Activated CD4-positive, alpha-beta T cell treated with anti-CD3 and anti-CD28 coated beads for 36 hours (primary cell): ENCODE measurements around the gene TNFRSF6B. TPM values are rescaled to one million over a fixed set of nuclear protein-coding genes. Genes with fewer than 3 reads are reported as not detected.

Experiments used
- ATAC-seq: fragments of 200-7000 bp; cut with Tn5 transposase; one replicate; pipeline ENCODE4 v1.10.0; 2021; ENCODE audit warnings: mild to moderate bottlenecking, moderate library complexity
- CTCF ChIA-PET: fragments of 350-600 bp; sonication (Branson Sonifier 250); formaldehyde crosslinking; loops from one replicate; lab custom pipeline; 2021; ENCODE audit warnings: antibody characterized with exemption; lab: Charles Lee
- POLR2A ChIA-PET: fragments of 350-600 bp; sonication (Branson Sonifier 250); formaldehyde crosslinking; loops from one replicate; lab custom pipeline; 2021; ENCODE audit warnings: antibody characterized with exemption, inconsistent platforms; lab: Charles Lee
- DNase-seq: peaks from one replicate; pipeline ENCODE4 v3.0.0-alpha.2; 2020
- H3K27ac Mint-ChIP-seq: one replicate; pipeline ENCODE4 v1.8.0; 2021; ENCODE audit warnings: mixed read lengths
- H3K27me3 Mint-ChIP-seq: one replicate; pipeline ENCODE4 v1.8.0; 2021; ENCODE audit warnings: mixed read lengths
- H3K36me3 Mint-ChIP-seq: one replicate; pipeline ENCODE4 v1.8.0; 2021; ENCODE audit warnings: low read depth, mixed read lengths
- H3K4me1 Mint-ChIP-seq: one replicate; pipeline ENCODE4 v1.8.0; 2021; ENCODE audit warnings: mixed read lengths
- H3K4me3 Mint-ChIP-seq: one replicate; pipeline ENCODE4 v1.8.0; 2021; ENCODE audit warnings: mild to moderate bottlenecking, moderate library complexity, mixed read lengths
- H3K9me3 Mint-ChIP-seq: one replicate; pipeline ENCODE4 v1.8.0; 2021; ENCODE audit warnings: low read depth, mixed read lengths
- intact Hi-C, 2 experiments: fragments of 100-400 bp; cut with DNase I in 1 of 2; cut with micrococcal nuclease in 1 of 2; formaldehyde crosslinking; loops; one replicate each; pipeline versions ENCODE4 v1.14.2 to v1.15.1; 2022 to 2024; cut with DNase I, micrococcal nuclease
- total RNA-seq, 2 experiments: library from RNA; stranded (reverse); gene quantifications; one replicate each; pipeline ENCODE4 v1.2.3, GENCODE V29; 2021

The TNFRSF6B gene
- total RNA-seq, 2 experiments from 2014 or later, result 0.21 to 1.7 TPM

GRCh38 chr20:63687419-63688178, 8.9 kb upstream of the TNFRSF6B start:
- Mint-ChIP-seq H3K27ac (no peak overlapping the region), H3K4me1 (peaks cover 17% of the 10 kb centered on the region), H3K36me3 (peaks cover 11% of the 10 kb centered on the region), H3K9me3 (no peaks in the 10 kb centered on the region), H3K4me3 (no peak overlapping the region), H3K27me3 (no peaks in the 10 kb centered on the region)
- CTCF ChIA-PET, result interaction anchor here (1.1 kb wide), 1 partner anchor 20 kb away, joined by 3 read pairs; the partner anchor contains the start of genes ARFRP1 and ZGPAT
- ATAC-seq, result no peak
- intact Hi-C loops, result no loop called here
- DNase-seq, result peak; percentile 9
- POLR2A ChIA-PET, result interaction anchor here (0.6 kb wide), 1 partner anchor 10 kb away, joined by 3 read pairs; no protein-coding TSS in a partner anchor

GRCh38 chr20:63688228-63689045, 8.0 kb upstream of the TNFRSF6B start:
- Mint-ChIP-seq H3K27me3 (no peaks in the 10 kb centered on the region), H3K4me1 (peaks cover 16% of the 10 kb centered on the region), H3K36me3 (peaks cover 12% of the 10 kb centered on the region), H3K27ac (no peak overlapping the region), H3K4me3 (no peak overlapping the region), H3K9me3 (no peaks in the 10 kb centered on the region)
- ChIA-PET CTCF (no interaction called here), POLR2A (interaction anchor here (0.6 kb wide), 1 partner anchor 192 kb away, joined by 3 read pairs; no protein-coding TSS in a partner anchor)
- DNase-seq, result peak; percentile 6
- intact Hi-C loops, result no loop called here
- ATAC-seq, result no peak

- CTCF ChIA-PET, result no interaction called here
- ATAC-seq (no peak), DNase-seq (peak; percentile 6)
- no peaks in the 10 kb centered on the region for H3K9me3 Mint-ChIP-seq
- H3K4me3 Mint-ChIP-seq, result no peak overlapping the region
- intact Hi-C loops, result no loop called here
- no peaks in the 10 kb centered on the region for H3K27me3 Mint-ChIP-seq
- POLR2A ChIA-PET, result interaction anchor here (0.6 kb wide), 1 partner anchor 193 kb away, joined by 3 read pairs; no protein-coding TSS in a partner anchor
- peaks cover 17% of the 10 kb centered on the region for H3K4me1 Mint-ChIP-seq
- peaks cover 15% of the 10 kb centered on the region for H3K36me3 Mint-ChIP-seq
- H3K27ac Mint-ChIP-seq, result no peak overlapping the region
Measured at GRCh38 chr20:63689046-63690002, 7.1 kb upstream of the TNFRSF6B start.

GRCh38 chr20:63690003-63690897, 6.2 kb upstream of the TNFRSF6B start:
- intact Hi-C loops, result no loop called here
- POLR2A ChIA-PET, result no interaction called here
- Mint-ChIP-seq H3K4me1 (peaks cover 15% of the 10 kb centered on the region), H3K36me3 (peaks cover 15% of the 10 kb centered on the region), H3K27me3 (no peaks in the 10 kb centered on the region), H3K9me3 (no peaks in the 10 kb centered on the region), H3K4me3 (no peak overlapping the region), H3K27ac (no peak overlapping the region)
- no peak for ATAC-seq
- DNase-seq, result no peak
- CTCF ChIA-PET, result no interaction called here

- intact Hi-C loops, result no loop called here
- DNase-seq (peak; percentile 12), ATAC-seq (no peak)
- H3K27ac Mint-ChIP-seq, result no peak overlapping the region
- CTCF ChIA-PET, result no interaction called here
- peaks cover 16% of the 10 kb centered on the region for H3K4me1 Mint-ChIP-seq
- POLR2A ChIA-PET, result no interaction called here
- H3K4me3 Mint-ChIP-seq, result no peak overlapping the region
- H3K9me3 Mint-ChIP-seq, result no peaks in the 10 kb centered on the region
- H3K36me3 Mint-ChIP-seq, result peaks cover 15% of the 10 kb centered on the region
- no peaks in the 10 kb centered on the region for H3K27me3 Mint-ChIP-seq
Measured at GRCh38 chr20:63690898-63691710, 5.3 kb upstream of the TNFRSF6B start.

- no peaks in the 10 kb centered on the region for H3K27me3 Mint-ChIP-seq
- peaks cover 15% of the 10 kb centered on the region for H3K36me3 Mint-ChIP-seq
- no peak overlapping the region for H3K27ac Mint-ChIP-seq
- CTCF ChIA-PET, result no interaction called here
- peaks cover 11% of the 10 kb centered on the region for H3K4me1 Mint-ChIP-seq
- no peaks in the 10 kb centered on the region for H3K9me3 Mint-ChIP-seq
- intact Hi-C loops, result no loop called here
- no peak overlapping the region for H3K4me3 Mint-ChIP-seq
- ATAC-seq (no peak), DNase-seq (no peak)
- POLR2A ChIA-PET, result no interaction called here
Measured at GRCh38 chr20:63691711-63692435, 4.6 kb upstream of the TNFRSF6B start.

- Mint-ChIP-seq H3K27ac (no peak overlapping the region), H3K4me3 (no peak overlapping the region), H3K36me3 (peaks cover 15% of the 10 kb centered on the region), H3K9me3 (no peaks in the 10 kb centered on the region), H3K27me3 (no peaks in the 10 kb centered on the region), H3K4me1 (peaks cover 10% of the 10 kb centered on the region)
- CTCF ChIA-PET, result no interaction called here
- ATAC-seq (no peak), DNase-seq (peak; percentile 6)
- POLR2A ChIA-PET, result no interaction called here
- intact Hi-C loops, result no loop called here
Measured at GRCh38 chr20:63692436-63693082, 3.9 kb upstream of the TNFRSF6B start.

- POLR2A ChIA-PET, result no interaction called here
- DNase-seq (no peak), ATAC-seq (no peak)
- CTCF ChIA-PET, result no interaction called here
- Mint-ChIP-seq H3K27me3 (no peaks in the 10 kb centered on the region), H3K4me3 (peak overlapping the region; percentile 49), H3K4me1 (peaks cover 14% of the 10 kb centered on the region), H3K36me3 (peaks cover 15% of the 10 kb centered on the region), H3K27ac (no peak overlapping the region), H3K9me3 (no peaks in the 10 kb centered on the region)
- intact Hi-C loops, result no loop called here
Measured at GRCh38 chr20:63693083-63693732, 3.2 kb upstream of the TNFRSF6B start.
